MM.1S (cell line): ENCODE results near the gene C13orf42.

Experiments used
- EZH2 ChIP-seq: fragments of 300-600 bp; sonication (generic); optimal IDR thresholded peaks from 2 replicates; pipeline ENCODE3; 2017; ENCODE audit warnings: low read depth, mild to moderate bottlenecking, antibody characterized with exemption, low read length, mixed read lengths
- TF ChIP-seq, protein P1 (sequence below): fragments of 300-600 bp; sonication (generic); IDR thresholded peaks from 2 replicates; pipeline ENCODE4 v1.5.1; 2016; ENCODE audit warnings: antibody characterized with exemption, low read length, mixed read lengths

DNA sequence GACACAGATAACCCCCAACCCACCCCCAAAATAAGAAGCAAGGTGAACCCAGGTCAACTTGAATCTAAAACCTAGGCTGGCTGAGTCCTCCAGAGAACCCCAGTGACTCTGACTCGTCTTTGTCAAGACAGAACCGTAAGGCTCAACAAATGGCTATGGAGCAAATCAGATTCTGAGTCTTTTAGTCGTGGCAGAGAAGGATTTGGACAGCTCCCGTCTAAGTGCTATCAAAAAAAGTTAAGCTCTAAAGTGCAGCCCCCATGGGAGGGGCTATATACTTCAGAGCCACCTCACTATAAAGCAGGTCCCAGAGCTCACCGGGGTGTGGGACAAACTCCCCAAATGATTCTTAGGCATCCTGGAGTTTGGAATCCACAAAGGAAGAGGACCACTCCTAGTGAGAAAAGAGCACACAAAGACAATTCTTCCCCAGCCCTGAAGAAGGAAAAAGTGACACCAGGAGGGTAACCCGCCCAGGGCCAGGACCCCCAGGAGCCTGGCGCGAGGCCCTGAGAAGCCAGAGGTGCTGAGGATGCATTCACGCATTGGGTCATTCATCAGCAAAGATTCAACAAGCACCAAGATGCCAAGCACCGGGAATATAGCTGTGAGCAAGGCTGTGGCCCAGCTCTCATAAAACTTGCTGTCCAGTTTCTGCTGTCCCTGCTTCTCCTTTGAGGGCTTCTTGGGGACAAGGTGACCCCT, 25.4 kb upstream of the C13orf42 start:
- TF ChIP-seq, protein P1, sequence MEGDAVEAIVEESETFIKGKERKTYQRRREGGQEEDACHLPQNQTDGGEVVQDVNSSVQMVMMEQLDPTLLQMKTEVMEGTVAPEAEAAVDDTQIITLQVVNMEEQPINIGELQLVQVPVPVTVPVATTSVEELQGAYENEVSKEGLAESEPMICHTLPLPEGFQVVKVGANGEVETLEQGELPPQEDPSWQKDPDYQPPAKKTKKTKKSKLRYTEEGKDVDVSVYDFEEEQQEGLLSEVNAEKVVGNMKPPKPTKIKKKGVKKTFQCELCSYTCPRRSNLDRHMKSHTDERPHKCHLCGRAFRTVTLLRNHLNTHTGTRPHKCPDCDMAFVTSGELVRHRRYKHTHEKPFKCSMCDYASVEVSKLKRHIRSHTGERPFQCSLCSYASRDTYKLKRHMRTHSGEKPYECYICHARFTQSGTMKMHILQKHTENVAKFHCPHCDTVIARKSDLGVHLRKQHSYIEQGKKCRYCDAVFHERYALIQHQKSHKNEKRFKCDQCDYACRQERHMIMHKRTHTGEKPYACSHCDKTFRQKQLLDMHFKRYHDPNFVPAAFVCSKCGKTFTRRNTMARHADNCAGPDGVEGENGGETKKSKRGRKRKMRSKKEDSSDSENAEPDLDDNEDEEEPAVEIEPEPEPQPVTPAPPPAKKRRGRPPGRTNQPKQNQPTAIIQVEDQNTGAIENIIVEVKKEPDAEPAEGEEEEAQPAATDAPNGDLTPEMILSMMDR: no peak
- no peak for TF ChIP-seq EZH2
